Measurements from ENCODE around the gene MIER1. TPM values are rescaled to one million over a fixed set of nuclear protein-coding genes. Genes with fewer than 3 reads are reported as not detected.

MIER1 gene
- total and polyA plus RNA-seq, 5 donors from 2014 or later = 33.4 to 84.8 (median 37.0) TPM

GRCh38 chr1:66940981-66941380 is 16.2 kb downstream of the MIER1 start:
- H3K36me3 Mint-ChIP-seq = peaks cover 15% of the 10 kb centered on the region
- H3K4me1 ChIP-seq (ENCODE audit: control insufficient read depth, insufficient read depth, low read length, poor library complexity, severe bottlenecking) = peaks cover 36% of the 10 kb centered on the region

GRCh38 chr1:66943361-66943969 is 18.7 kb downstream of the MIER1 start:
- Mint-ChIP-seq H3K27ac (peak overlapping the region in 1 of 3 donors; percentile 47), H3K4me3 (no peak overlapping the region)
- no peak overlapping the region for H3K4me3 ChIP-seq (ENCODE audit: low read depth, low read length)

More at GRCh38 chr1:66940981-66941380, 16.2 kb downstream of the MIER1 start:
- Histone ChIP-seq H3K27ac (ENCODE audit: insufficient read depth, low read length, poor library complexity, severe bottlenecking) (no peak overlapping the region), H3K36me3 (ENCODE audit: control insufficient read depth, insufficient read depth, low read length) (peaks cover 17% of the 10 kb centered on the region), H3K9me3 (ENCODE audit: control insufficient read depth in 2 of 2, low read length in 2 of 2) (no peaks in the 10 kb centered on the region), H3K27me3 (ENCODE audit: control insufficient read depth, insufficient read depth, low read length) (no peaks in the 10 kb centered on the region), H3K4me3 (ENCODE audit: low read depth, low read length) (no peak overlapping the region)
- Mint-ChIP-seq H3K4me3 (peak overlapping the region in 2 of 4 donors; percentile 6 to 28), H3K9me3 (no peaks in the 10 kb centered on the region), H3K4me1 (peaks cover 57 to 78% (median 62%) of the 10 kb centered on the region in 4 donors), H3K27ac (peak overlapping the region in 2 of 3 donors; percentile 49 to 64), H3K27me3 (no peaks in the 10 kb centered on the region)
- DNase-seq = no peak
- ATAC-seq (ENCODE audit: low read depth in 2 of 2) = no peak

GRCh38 chr1:66944330-66945274 is 19.8 kb downstream of the MIER1 start:
- no peaks in the 10 kb centered on the region for H3K27me3 ChIP-seq (ENCODE audit: control insufficient read depth, insufficient read depth, low read length)
- Mint-ChIP-seq H3K36me3 (peaks cover 40% of the 10 kb centered on the region), H3K4me3 (no peak overlapping the region), H3K27me3 (no peaks in the 10 kb centered on the region), H3K27ac (no peak overlapping the region), H3K9me3 (no peaks in the 10 kb centered on the region), H3K4me1 (peaks cover 46 to 80% (median 49%) of the 10 kb centered on the region in 4 donors)
- H3K9me3 ChIP-seq (ENCODE audit: control insufficient read depth in 2 of 2, low read length in 2 of 2) = no peaks in the 10 kb centered on the region
- DNase-seq = no peak
- peak overlapping the region; percentile 28 for H3K27ac ChIP-seq (ENCODE audit: insufficient read depth, low read length, poor library complexity, severe bottlenecking)
- H3K4me3 ChIP-seq (ENCODE audit: low read depth, low read length) = no peak overlapping the region
- no peak for ATAC-seq (ENCODE audit: low read depth in 2 of 2)
- peaks cover 53% of the 10 kb centered on the region for H3K36me3 ChIP-seq (ENCODE audit: control insufficient read depth, insufficient read depth, low read length)
- H3K4me1 ChIP-seq (ENCODE audit: control insufficient read depth, insufficient read depth, low read length, poor library complexity, severe bottlenecking) = peaks cover 19% of the 10 kb centered on the region

More at GRCh38 chr1:66943361-66943969, 18.7 kb downstream of the MIER1 start:
- H3K27me3 Mint-ChIP-seq = no peaks in the 10 kb centered on the region
- Histone ChIP-seq H3K27ac (ENCODE audit: insufficient read depth, low read length, poor library complexity, severe bottlenecking) (peak overlapping the region; percentile 42), H3K9me3 (ENCODE audit: control insufficient read depth in 2 of 2, low read length in 2 of 2) (no peaks in the 10 kb centered on the region), H3K27me3 (ENCODE audit: control insufficient read depth, insufficient read depth, low read length) (no peaks in the 10 kb centered on the region), H3K4me1 (ENCODE audit: control insufficient read depth, insufficient read depth, low read length, poor library complexity, severe bottlenecking) (peaks cover 22% of the 10 kb centered on the region), H3K36me3 (ENCODE audit: control insufficient read depth, insufficient read depth, low read length) (peaks cover 41% of the 10 kb centered on the region)
- no peaks in the 10 kb centered on the region for H3K9me3 Mint-ChIP-seq
- H3K4me1 Mint-ChIP-seq = peaks cover 57 to 81% (median 58%) of the 10 kb centered on the region in 4 donors
- H3K36me3 Mint-ChIP-seq = peaks cover 35% of the 10 kb centered on the region
- no peak for DNase-seq
- no peak for ATAC-seq (ENCODE audit: low read depth in 2 of 2)

- peaks cover 39 to 75% (median 42%) of the 10 kb centered on the region in 4 donors for H3K4me1 Mint-ChIP-seq
- peaks cover 18% of the 10 kb centered on the region for H3K4me1 ChIP-seq (ENCODE audit: control insufficient read depth, insufficient read depth, low read length, poor library complexity, severe bottlenecking)
- H3K36me3 Mint-ChIP-seq = peaks cover 39% of the 10 kb centered on the region
- no peak overlapping the region for H3K4me3 ChIP-seq (ENCODE audit: low read depth, low read length)
- H3K9me3 Mint-ChIP-seq = no peaks in the 10 kb centered on the region
- peaks cover 56% of the 10 kb centered on the region for H3K36me3 ChIP-seq (ENCODE audit: control insufficient read depth, insufficient read depth, low read length)
- no peak for DNase-seq
- no peak overlapping the region for H3K27ac Mint-ChIP-seq
- H3K9me3 ChIP-seq (ENCODE audit: control insufficient read depth in 2 of 2, low read length in 2 of 2) = no peaks in the 10 kb centered on the region
- no peaks in the 10 kb centered on the region for H3K27me3 ChIP-seq (ENCODE audit: control insufficient read depth, insufficient read depth, low read length)
- H3K27ac ChIP-seq (ENCODE audit: insufficient read depth, low read length, poor library complexity, severe bottlenecking) = no peak overlapping the region
- no peak for ATAC-seq (ENCODE audit: low read depth in 2 of 2)
- no peak overlapping the region for H3K4me3 Mint-ChIP-seq
- H3K27me3 Mint-ChIP-seq = no peaks in the 10 kb centered on the region
These were observed 20.5 kb downstream of the MIER1 start for GRCh38 chr1:66945316-66945715.

- Mint-ChIP-seq H3K4me1 (peaks cover 26 to 72% (median 34%) of the 10 kb centered on the region in 4 donors), H3K4me3 (peak overlapping the region in 1 of 4 donors; percentile 5), H3K27ac (peak overlapping the region; percentile 60 to 80 (median 72)), H3K36me3 (peaks cover 38% of the 10 kb centered on the region), H3K9me3 (no peaks in the 10 kb centered on the region), H3K27me3 (no peaks in the 10 kb centered on the region)
- Histone ChIP-seq H3K27ac (ENCODE audit: insufficient read depth, low read length, poor library complexity, severe bottlenecking) (no peak overlapping the region), H3K36me3 (ENCODE audit: control insufficient read depth, insufficient read depth, low read length) (peaks cover 68% of the 10 kb centered on the region), H3K27me3 (ENCODE audit: control insufficient read depth, insufficient read depth, low read length) (no peaks in the 10 kb centered on the region), H3K4me3 (ENCODE audit: low read depth, low read length) (no peak overlapping the region), H3K4me1 (ENCODE audit: control insufficient read depth, insufficient read depth, low read length, poor library complexity, severe bottlenecking) (peaks cover 4% of the 10 kb centered on the region), H3K9me3 (ENCODE audit: control insufficient read depth in 2 of 2, low read length in 2 of 2) (no peaks in the 10 kb centered on the region)
- no peak for DNase-seq
- no peak for ATAC-seq (ENCODE audit: low read depth in 2 of 2)
These were observed 22.5 kb downstream of the MIER1 start for GRCh38 chr1:66947267-66947666.

- no peak overlapping the region for H3K27ac ChIP-seq (ENCODE audit: insufficient read depth, low read length, poor library complexity, severe bottlenecking)
- ATAC-seq (ENCODE audit: low read depth in 2 of 2) = no peak
These were observed 26.7 kb downstream of the MIER1 start for GRCh38 chr1:66951513-66951912.

GRCh38 chr1:66954208-66954607 is 29.4 kb downstream of the MIER1 start:
- peaks cover 68% of the 10 kb centered on the region for H3K36me3 ChIP-seq (ENCODE audit: control insufficient read depth, insufficient read depth, low read length)
- ATAC-seq (ENCODE audit: low read depth in 2 of 2) = no peak
- Mint-ChIP-seq H3K36me3 (peaks cover 60% of the 10 kb centered on the region), H3K4me3 (peak overlapping the region in 1 of 4 donors; percentile 37), H3K27me3 (no peaks in the 10 kb centered on the region), H3K4me1 (peaks cover 33 to 70% (median 46%) of the 10 kb centered on the region in 4 donors), H3K9me3 (peaks cover 0 to 1% (median 0%) of the 10 kb centered on the region in 7 donors), H3K27ac (peak overlapping the region; percentile 59 to 67 (median 63))
- no peaks in the 10 kb centered on the region for H3K27me3 ChIP-seq (ENCODE audit: control insufficient read depth, insufficient read depth, low read length)
- H3K9me3 ChIP-seq (ENCODE audit: control insufficient read depth in 2 of 2, low read length in 2 of 2) = no peaks in the 10 kb centered on the region
- no peak overlapping the region for H3K4me3 ChIP-seq (ENCODE audit: low read depth, low read length)
- H3K27ac ChIP-seq (ENCODE audit: insufficient read depth, low read length, poor library complexity, severe bottlenecking) = no peak overlapping the region
- DNase-seq = no peak
- H3K4me1 ChIP-seq (ENCODE audit: control insufficient read depth, insufficient read depth, low read length, poor library complexity, severe bottlenecking) = no peaks in the 10 kb centered on the region

More at GRCh38 chr1:66951513-66951912, 26.7 kb downstream of the MIER1 start:
- H3K9me3 ChIP-seq (ENCODE audit: control insufficient read depth in 2 of 2, low read length in 2 of 2) = no peaks in the 10 kb centered on the region
- no peak overlapping the region for H3K4me3 ChIP-seq (ENCODE audit: low read depth, low read length)
- H3K27me3 ChIP-seq (ENCODE audit: control insufficient read depth, insufficient read depth, low read length) = no peaks in the 10 kb centered on the region
- peaks cover 71% of the 10 kb centered on the region for H3K36me3 ChIP-seq (ENCODE audit: control insufficient read depth, insufficient read depth, low read length)
- peaks cover 0 to 1% (median 0%) of the 10 kb centered on the region in 7 donors for H3K9me3 Mint-ChIP-seq
- peaks cover 61% of the 10 kb centered on the region for H3K36me3 Mint-ChIP-seq
- no peaks in the 10 kb centered on the region for H3K27me3 Mint-ChIP-seq
- H3K4me1 Mint-ChIP-seq = peaks cover 23 to 79% (median 46%) of the 10 kb centered on the region in 4 donors
- no peak overlapping the region for H3K4me3 Mint-ChIP-seq
- no peak for DNase-seq
- H3K27ac Mint-ChIP-seq = no peak overlapping the region
- no peaks in the 10 kb centered on the region for H3K4me1 ChIP-seq (ENCODE audit: control insufficient read depth, insufficient read depth, low read length, poor library complexity, severe bottlenecking)
